Measurements from ENCODE around the gene NCLN.

The NCLN gene

GRCh38 chr19:3176715-3177501, 8.8 kb upstream of the NCLN start:
- Histone ChIP-seq H3K27ac (replicated peaks) (peak overlapping the region; percentile 43), H3K27me3 (ENCODE audit: insufficient read depth, poor library complexity, severe bottlenecking) (no peaks in the 10 kb centered on the region), H3K4me3 (replicated peaks; ENCODE audit: insufficient read depth, low read length) (no peak overlapping the region)
- DNase-seq (ENCODE audit: low read depth in 1 of 2, low spot score in 1 of 2) = peak in 1 of 2 experiments; percentile 49
- TF ChIP-seq POLR2AphosphoS5 (IDR thresholded peaks at IDR 0.05; ENCODE audit: low read depth) = no peak; the same call in 1 of the 2 replicates
- no peak for TF ChIP-seq CTCF (IDR thresholded peaks at IDR 0.05; ENCODE audit: insufficient read depth, low read length)
- no peak for TF ChIP-seq SPI1 (IDR thresholded peaks at IDR 0.05; ENCODE audit: borderline replicate concordance, low read depth)
- TF ChIP-seq GABPA (IDR thresholded peaks at IDR 0.05; ENCODE audit: low read depth) = no peak
- TF ChIP-seq REST (IDR thresholded peaks at IDR 0.05; ENCODE audit: insufficient replicate concordance, low read depth) = no peak

GRCh38 chr19:3178377-3178972, 7.3 kb upstream of the NCLN start, which contains the start of gene S1PR4:
TSS of gene S1PR4 (plus strand) at chr19:3178769. CDS start at chr19:3178793, 24 bp downstream.
- no peaks in the 10 kb centered on the region for H3K27me3 ChIP-seq (ENCODE audit: insufficient read depth, poor library complexity, severe bottlenecking)
- peak; percentile 54 for TF ChIP-seq REST (IDR thresholded peaks at IDR 0.05; ENCODE audit: insufficient replicate concordance, low read depth)
- TF ChIP-seq POLR2AphosphoS5 (IDR thresholded peaks at IDR 0.05; ENCODE audit: low read depth) = peak; percentile 61; the same call in 1 of the 2 replicates
- no peak for TF ChIP-seq CTCF (IDR thresholded peaks at IDR 0.05; ENCODE audit: insufficient read depth, low read length)
- no peak for TF ChIP-seq GABPA (IDR thresholded peaks at IDR 0.05; ENCODE audit: low read depth)
- no peak for TF ChIP-seq SPI1 (IDR thresholded peaks at IDR 0.05; ENCODE audit: borderline replicate concordance, low read depth)
- peak in 1 of 2 experiments; percentile 85 for DNase-seq (ENCODE audit: low read depth in 1 of 2, low spot score in 1 of 2)
- peak within 1 kb of the TSS; percentile 99 for H3K27ac ChIP-seq (replicated peaks)
- peak within 1 kb of the TSS; percentile 78 for H3K4me3 ChIP-seq (replicated peaks; ENCODE audit: insufficient read depth, low read length)

- Histone ChIP-seq H3K27ac (replicated peaks) (peak overlapping the region; percentile 99), H3K4me3 (replicated peaks; ENCODE audit: insufficient read depth, low read length) (peak overlapping the region; percentile 78), H3K27me3 (ENCODE audit: insufficient read depth, poor library complexity, severe bottlenecking) (no peaks in the 10 kb centered on the region)
- DNase-seq (ENCODE audit: low read depth in 1 of 2, low spot score in 1 of 2) = peak in 1 of 2 experiments; percentile 53
- no peak for TF ChIP-seq GABPA (IDR thresholded peaks at IDR 0.05; ENCODE audit: low read depth)
- no peak for TF ChIP-seq POLR2AphosphoS5 (IDR thresholded peaks at IDR 0.05; ENCODE audit: low read depth)
- TF ChIP-seq REST (IDR thresholded peaks at IDR 0.05; ENCODE audit: insufficient replicate concordance, low read depth) = no peak
Observed at GRCh38 chr19:3178973-3179738, 6.6 kb upstream of the NCLN start.

Measured in HL-60 (cell line).